Measurements from ENCODE around the gene MRPL44.
A peak's percentile ranks its signal among the peaks of the same experiment; 100 is the strongest.

MRPL44 gene

GRCh38 chr2:223944703-223945531 is 12.3 kb upstream of the MRPL44 start, which contains the start of gene WDFY1:
Gene WDFY1 (minus strand): TSS chr2:223945335. CDS start chr2:223945284, 51 bp downstream.
- Histone ChIP-seq H3K9ac (peak within 1 kb of the TSS; percentile 94), H3K36me3 (peaks cover 17% of the 10 kb centered on the region; the same call in 1 of the 2 replicates), H3K4me2 (peak within 1 kb of the TSS; percentile 92), H3K4me1 (peaks cover 20% of the 10 kb centered on the region), H3K4me3 (peak within 1 kb of the TSS; percentile 99), H3K27ac (peak within 1 kb of the TSS; percentile 91), H4K20me1 (peaks cover 17% of the 10 kb centered on the region; the same call in 1 of the 2 replicates), H3K27me3 (no peaks in the 10 kb centered on the region), H3K9me3 (peaks cover 16% of the 10 kb centered on the region)
- no peak for TF ChIP-seq Cebpa-rat (IDR thresholded peaks at IDR 0.05)

GRCh38 chr2:223945755-223946154 is 11.5 kb upstream of the MRPL44 start:
- Histone ChIP-seq H3K27me3 (no peaks in the 10 kb centered on the region), H3K4me3 (peak overlapping the region; percentile 99; the same call in 1 of the 2 replicates), H3K4me2 (peak overlapping the region; percentile 92), H4K20me1 (peaks cover 17% of the 10 kb centered on the region; the same call in 1 of the 2 replicates), H3K9ac (no peak overlapping the region), H3K4me1 (peaks cover 19% of the 10 kb centered on the region), H3K27ac (no peak overlapping the region), H3K36me3 (peaks cover 8% of the 10 kb centered on the region; the same call in 1 of the 2 replicates), H3K9me3 (peaks cover 7% of the 10 kb centered on the region)
- TF ChIP-seq Cebpa-rat (IDR thresholded peaks at IDR 0.05), result no peak

- no peak overlapping the region for H3K4me3 ChIP-seq
- TF ChIP-seq Cebpa-rat (IDR thresholded peaks at IDR 0.05), result no peak
- H3K27me3 ChIP-seq, result no peaks in the 10 kb centered on the region
- H4K20me1 ChIP-seq, result peaks cover 12% of the 10 kb centered on the region; the same call in 1 of the 2 replicates
- H3K36me3 ChIP-seq, result no peaks in the 10 kb centered on the region
- no peak overlapping the region for H3K9ac ChIP-seq
- peaks cover 19% of the 10 kb centered on the region for H3K4me1 ChIP-seq
- no peak overlapping the region for H3K4me2 ChIP-seq
- H3K27ac ChIP-seq, result no peak overlapping the region
- no peaks in the 10 kb centered on the region for H3K9me3 ChIP-seq
Observed at GRCh38 chr2:223947711-223948205, 9.5 kb upstream of the MRPL44 start.

- no peaks in the 10 kb centered on the region for H3K9me3 ChIP-seq
- no peaks in the 10 kb centered on the region for H3K36me3 ChIP-seq
- no peak overlapping the region for H3K4me3 ChIP-seq
- no peak overlapping the region for H3K27ac ChIP-seq
- no peak overlapping the region for H3K9ac ChIP-seq
- H4K20me1 ChIP-seq, result no peaks in the 10 kb centered on the region
- TF ChIP-seq Cebpa-rat (IDR thresholded peaks at IDR 0.05), result no peak
- no peak overlapping the region for H3K4me2 ChIP-seq
- H3K4me1 ChIP-seq, result peaks cover 8% of the 10 kb centered on the region
- no peaks in the 10 kb centered on the region for H3K27me3 ChIP-seq
Observed at GRCh38 chr2:223949241-223949840, 7.9 kb upstream of the MRPL44 start.

GRCh38 chr2:223950448-223951347 is 6.6 kb upstream of the MRPL44 start:
- Histone ChIP-seq H4K20me1 (no peaks in the 10 kb centered on the region), H3K9me3 (no peaks in the 10 kb centered on the region), H3K36me3 (no peaks in the 10 kb centered on the region), H3K4me2 (no peak overlapping the region), H3K27me3 (no peaks in the 10 kb centered on the region), H3K9ac (no peak overlapping the region), H3K4me1 (peaks cover 4% of the 10 kb centered on the region), H3K4me3 (no peak overlapping the region), H3K27ac (no peak overlapping the region)
- no peak for TF ChIP-seq Cebpa-rat (IDR thresholded peaks at IDR 0.05)

- H3K9me3 ChIP-seq, result no peaks in the 10 kb centered on the region
- H3K27me3 ChIP-seq, result no peaks in the 10 kb centered on the region
- no peak overlapping the region for H3K9ac ChIP-seq
- H3K36me3 ChIP-seq, result no peaks in the 10 kb centered on the region
- no peak for TF ChIP-seq Cebpa-rat (IDR thresholded peaks at IDR 0.05)
- H3K4me1 ChIP-seq, result peaks cover 7% of the 10 kb centered on the region
- H3K27ac ChIP-seq, result no peak overlapping the region
- H3K4me2 ChIP-seq, result no peak overlapping the region
- no peak overlapping the region for H3K4me3 ChIP-seq
- no peaks in the 10 kb centered on the region for H4K20me1 ChIP-seq
Observed at GRCh38 chr2:223952280-223952968, 4.8 kb upstream of the MRPL44 start.

- Histone ChIP-seq H3K4me1 (peaks cover 20% of the 10 kb centered on the region), H3K4me3 (no peak overlapping the region), H3K27ac (no peak overlapping the region), H3K9ac (no peak overlapping the region), H3K27me3 (no peaks in the 10 kb centered on the region), H3K4me2 (no peak overlapping the region), H3K36me3 (peaks cover under 1% of the 10 kb centered on the region; the same call in 1 of the 2 replicates), H4K20me1 (peaks cover 16% of the 10 kb centered on the region), H3K9me3 (no peaks in the 10 kb centered on the region)
- TF ChIP-seq Cebpa-rat (IDR thresholded peaks at IDR 0.05), result no peak
Observed at GRCh38 chr2:223954401-223954800, 2.9 kb upstream of the MRPL44 start.

GRCh38 chr2:223956300-223956699 is 963 bp upstream of the MRPL44 start:
- H3K4me3 ChIP-seq, result no peak overlapping the region
- no peaks in the 10 kb centered on the region for H3K9me3 ChIP-seq
- no peak overlapping the region for H3K9ac ChIP-seq
- TF ChIP-seq Cebpa-rat (IDR thresholded peaks at IDR 0.05), result no peak
- peaks cover 39% of the 10 kb centered on the region for H3K4me1 ChIP-seq
- H4K20me1 ChIP-seq, result peaks cover 35% of the 10 kb centered on the region
- H3K4me2 ChIP-seq, result peak overlapping the region; percentile 74
- H3K36me3 ChIP-seq, result peaks cover 17% of the 10 kb centered on the region
- H3K27ac ChIP-seq, result no peak overlapping the region
- H3K27me3 ChIP-seq, result no peaks in the 10 kb centered on the region

GRCh38 chr2:223959688-223960087 is 2.4 kb downstream of the MRPL44 start:
- no peaks in the 10 kb centered on the region for H3K9me3 ChIP-seq
- H3K27ac ChIP-seq, result no peak overlapping the region
- H3K27me3 ChIP-seq, result no peaks in the 10 kb centered on the region
- H3K4me1 ChIP-seq, result peaks cover 58% of the 10 kb centered on the region
- peak overlapping the region; percentile 84 for H3K4me2 ChIP-seq
- TF ChIP-seq Cebpa-rat (IDR thresholded peaks at IDR 0.05), result no peak
- peaks cover 68% of the 10 kb centered on the region for H4K20me1 ChIP-seq
- peak overlapping the region; percentile 9 for H3K4me3 ChIP-seq
- H3K9ac ChIP-seq, result peak overlapping the region; percentile 30; the same call in 1 of the 2 replicates
- H3K36me3 ChIP-seq, result peaks cover 49% of the 10 kb centered on the region

All from BLaER1 (cell line).